Prostate gland (tissue), 2 donors: ENCODE measurements around the gene IFIH1.

Experiments
- CTCF ChIP-seq, 4 experiments: fragments of 200-600 bp in 2 of 4; fragments of 450-650 bp in 2 of 4; sonication (generic) in 2 of 4; IDR thresholded peaks; 1 replicate in 3 of 4; 2 replicates in 1 of 4; pipeline ENCODE4 v1.5.1; 2016 to 2019; ENCODE audit warnings: antibody characterized with exemption in 4 of 4, mild to moderate bottlenecking in 2 of 4, moderate library complexity in 2 of 4
- POLR2A ChIP-seq: fragments of 450-650 bp; IDR thresholded peaks from one replicate; pipeline ENCODE4 v1.6.1; 2016; ENCODE audit warnings: antibody characterized with exemption, mild to moderate bottlenecking
- POLR2AphosphoS5 ChIP-seq: sonication (generic); formaldehyde crosslinking; IDR thresholded peaks from one replicate; pipeline ENCODE4 v1.6.1; 2017; ENCODE audit warnings: antibody characterized with exemption

GRCh38 chr2:162282765-162283425 lies 35.6 kb downstream of the IFIH1 start:
- TF ChIP-seq POLR2A (no peak), CTCF (IDR thresholded peaks at IDR 0.05) (no peak), POLR2AphosphoS5 (no peak)
